WI38 (cell line): ENCODE measurements around the gene CCNL2.
"Not testable (repeated sequence)": the region's sequence is repeated elsewhere in the genome, so short reads cannot be mapped to it uniquely, and the experiment has no call there.

Experiments used
- H3K4me3 ChIP-seq: 2 replicates; pipeline ENCODE4 v1.5.1; 2011; ENCODE audit warnings: low read depth, mild to moderate bottlenecking, control low read depth, low read length
- CTCF ChIP-seq: IDR thresholded peaks from 2 replicates; pipeline ENCODE4 v1.5.1; 2012; ENCODE audit warnings: low read depth, mild to moderate bottlenecking, control low read depth, low read length

The CCNL2 gene

GRCh38 chr1:1388078-1388472 is 11.1 kb downstream of the CCNL2 start:
- TF ChIP-seq CTCF: no peak
- no peak overlapping the region for H3K4me3 ChIP-seq

GRCh38 chr1:1387098-1388077 is 11.7 kb downstream of the CCNL2 start:
- H3K4me3 ChIP-seq: no peak overlapping the region
- TF ChIP-seq CTCF: no peak

- no peak overlapping the region for H3K4me3 ChIP-seq
- TF ChIP-seq CTCF: no peak
These were observed 13.2 kb downstream of the CCNL2 start for GRCh38 chr1:1385931-1386330.

GRCh38 chr1:1385339-1385738 is 13.8 kb downstream of the CCNL2 start:
- H3K4me3 ChIP-seq: not testable (repeated sequence)

GRCh38 chr1:1381294-1381693 is 17.8 kb downstream of the CCNL2 start:
- TF ChIP-seq CTCF: no peak
- no peak overlapping the region for H3K4me3 ChIP-seq

- TF ChIP-seq CTCF: no peak
- no peak overlapping the region for H3K4me3 ChIP-seq
These were observed 18.3 kb downstream of the CCNL2 start for GRCh38 chr1:1380860-1381259.

GRCh38 chr1:1377540-1378205 is 21.5 kb downstream of the CCNL2 start:
- TF ChIP-seq CTCF: no peak

More at GRCh38 chr1:1377540-1378205, 21.5 kb downstream of the CCNL2 start:
- H3K4me3 ChIP-seq: no peak overlapping the region
